ENCODE results near the gene DPP6.

Gene DPP6

GRCh38 chr7:154540596-154540995 is 488.4 kb downstream of the DPP6 start:
- DNase-seq (ENCODE audit: low spot score) = no peak

- DNase-seq (ENCODE audit: low spot score) = no peak
Observed at GRCh38 chr7:154541606-154542005, 489.4 kb downstream of the DPP6 start.

- DNase-seq (ENCODE audit: low spot score) = no peak
Observed at GRCh38 chr7:154546946-154547587, 494.9 kb downstream of the DPP6 start.

DNA sequence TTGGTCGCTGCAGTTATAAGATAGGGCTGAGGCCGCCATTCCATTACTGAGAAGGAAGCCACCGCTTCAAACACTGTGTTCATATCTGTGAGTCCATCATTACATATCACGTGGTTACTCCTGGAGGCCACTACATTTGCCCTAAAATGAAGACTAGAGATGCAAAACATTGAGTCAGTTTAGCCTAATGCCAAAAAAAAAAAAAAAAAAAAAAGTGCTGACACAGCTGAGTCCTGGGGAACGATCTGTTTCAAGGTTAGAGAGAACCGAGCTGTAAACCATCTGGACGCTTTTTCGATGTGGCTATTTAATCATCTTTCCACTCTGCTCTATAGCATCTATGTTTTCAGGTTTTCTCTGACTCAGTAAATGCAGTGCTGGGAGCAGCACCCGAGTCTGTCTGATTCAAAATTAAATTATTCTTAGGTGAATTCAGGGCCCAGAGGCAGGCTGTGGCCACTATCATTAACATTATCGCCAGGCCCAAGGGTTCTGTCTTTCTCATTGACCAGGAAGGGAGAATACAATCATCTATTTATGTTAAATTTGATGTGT is 501.6 kb downstream of the DPP6 start:
- DNase-seq (ENCODE audit: low spot score) = no peak

- no peak for DNase-seq (ENCODE audit: low spot score)
Observed at GRCh38 chr7:154559454-154559853, 507.3 kb downstream of the DPP6 start.

DNA sequence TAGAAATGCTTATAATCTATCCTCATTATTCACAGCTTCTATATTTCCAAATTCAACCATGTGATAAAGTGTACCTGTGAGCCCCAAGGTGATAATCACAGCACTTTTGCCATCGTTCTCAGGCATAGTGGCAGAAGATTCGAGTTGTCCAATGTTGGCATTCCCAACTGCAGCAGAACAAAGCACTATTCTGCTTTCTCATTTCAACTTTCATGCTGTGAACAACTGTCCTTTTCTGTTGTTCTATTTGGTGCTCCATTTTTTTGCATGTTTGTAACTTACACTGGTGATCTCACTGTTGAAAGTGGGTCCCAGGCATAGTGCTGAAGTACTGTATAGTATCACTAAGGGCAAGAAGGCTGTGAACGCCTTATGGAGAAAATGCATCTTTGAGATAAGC is 512.5 kb downstream of the DPP6 start:
- no peak for DNase-seq (ENCODE audit: low spot score)

DNA sequence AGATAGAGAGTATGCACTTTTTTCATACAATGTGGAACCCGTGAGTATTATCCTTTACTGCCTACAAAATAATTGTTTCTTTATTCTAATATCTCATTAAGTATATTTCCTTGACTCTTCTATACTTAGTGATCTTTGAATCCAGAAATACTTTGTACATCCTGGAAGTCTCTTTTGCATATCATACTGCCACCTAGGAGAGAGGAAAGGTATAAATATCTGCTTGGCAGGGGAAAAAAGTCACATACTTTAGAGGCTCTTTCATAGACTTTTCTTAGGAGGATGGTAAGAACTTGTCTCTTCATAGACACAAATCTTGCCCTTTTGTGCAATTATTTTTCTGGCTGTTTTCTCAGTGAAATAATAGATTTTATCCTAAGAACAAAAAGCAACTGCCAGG is 514.7 kb downstream of the DPP6 start:
- DNase-seq (ENCODE audit: low spot score) = no peak

DNA sequence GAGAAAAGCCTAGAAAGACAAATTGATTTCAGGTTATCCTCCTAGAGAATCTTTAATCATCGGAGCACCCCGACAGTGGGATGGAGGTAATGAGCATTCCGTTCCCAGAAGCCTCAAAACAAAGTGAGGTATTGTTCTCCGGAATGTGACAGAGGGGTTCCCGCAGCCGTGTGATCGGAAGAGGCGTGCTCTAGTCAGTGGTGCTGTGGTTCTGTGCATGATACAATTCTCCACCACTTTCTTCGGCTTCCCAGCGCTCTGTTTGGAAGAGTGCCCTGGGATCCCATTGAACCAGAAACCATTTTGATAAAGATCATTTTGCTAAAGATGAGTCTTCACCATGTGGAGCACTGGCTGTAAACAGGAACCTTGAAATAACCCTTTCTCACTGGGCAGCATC is 516.1 kb downstream of the DPP6 start:
- no peak for DNase-seq (ENCODE audit: low spot score)

GRCh38 chr7:154569916-154570315 is 517.7 kb downstream of the DPP6 start:
- no peak for DNase-seq (ENCODE audit: low spot score)

- no peak for DNase-seq (ENCODE audit: low spot score)
Observed at GRCh38 chr7:154571772-154572171, 519.6 kb downstream of the DPP6 start.

GRCh38 chr7:154574235-154574634 is 522.0 kb downstream of the DPP6 start:
- no peak for DNase-seq (ENCODE audit: low spot score)

- no peak for DNase-seq (ENCODE audit: low spot score)
Observed at GRCh38 chr7:154575497-154575896, 523.3 kb downstream of the DPP6 start.

DNA sequence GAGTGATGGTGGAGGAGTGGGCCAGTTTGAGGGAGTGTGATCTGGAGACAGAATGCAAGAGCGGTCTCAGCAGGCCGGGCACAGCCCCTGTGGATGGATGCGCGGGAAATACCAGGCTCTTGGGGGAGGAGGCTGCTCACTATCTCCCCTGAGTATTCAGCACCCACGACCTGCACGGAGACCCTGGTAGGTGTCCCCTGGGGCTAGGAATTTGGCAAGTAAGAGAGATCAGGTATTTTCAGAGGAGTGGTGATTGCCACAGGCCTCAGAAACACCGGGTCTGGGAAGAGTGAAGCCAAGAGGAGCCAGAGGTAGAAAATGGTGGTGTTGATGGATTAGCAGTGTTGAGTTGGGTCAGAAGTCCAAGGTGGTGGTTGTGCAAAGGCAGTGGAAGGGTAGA is 524.4 kb downstream of the DPP6 start:
- DNase-seq (ENCODE audit: low spot score) = no peak

DNA sequence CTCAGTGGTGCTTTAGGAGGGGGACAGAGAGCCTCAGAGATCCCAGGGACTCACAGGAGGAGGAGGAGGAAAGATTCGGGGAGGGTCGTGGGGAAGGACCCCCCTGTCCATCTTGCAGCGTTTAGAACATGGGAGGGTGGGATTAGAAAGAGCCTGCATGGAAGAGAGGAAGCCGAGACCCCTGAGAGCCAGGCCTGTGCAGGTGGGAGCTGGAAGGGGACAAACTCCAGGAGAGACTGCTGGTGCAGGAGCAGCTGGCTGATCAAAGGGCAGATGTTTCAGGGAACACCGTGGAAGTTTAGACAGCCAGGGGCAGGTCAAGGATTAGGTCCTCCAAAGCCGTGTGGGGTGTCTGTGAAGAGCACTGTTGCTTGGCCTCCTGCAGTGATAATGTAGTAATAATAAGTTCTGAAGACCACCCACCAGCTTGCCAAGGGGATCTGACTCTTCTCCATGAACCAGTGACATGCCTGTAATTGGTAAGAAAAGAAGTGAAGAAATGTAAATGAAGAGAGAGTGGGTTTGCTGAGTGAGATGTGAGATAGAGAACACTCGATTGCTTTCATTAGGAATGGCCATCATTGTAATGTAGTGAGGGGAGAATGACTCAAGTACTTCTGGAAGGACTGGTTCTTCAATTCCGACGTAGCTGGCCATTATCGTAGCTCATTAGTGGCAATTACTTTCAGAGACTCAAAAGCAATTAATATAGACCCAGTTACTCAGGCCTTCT is 525.1 kb downstream of the DPP6 start:
- DNase-seq (ENCODE audit: low spot score) = no peak

GRCh38 chr7:154578336-154578735 is 526.1 kb downstream of the DPP6 start:
- no peak for DNase-seq (ENCODE audit: low spot score)

DNA sequence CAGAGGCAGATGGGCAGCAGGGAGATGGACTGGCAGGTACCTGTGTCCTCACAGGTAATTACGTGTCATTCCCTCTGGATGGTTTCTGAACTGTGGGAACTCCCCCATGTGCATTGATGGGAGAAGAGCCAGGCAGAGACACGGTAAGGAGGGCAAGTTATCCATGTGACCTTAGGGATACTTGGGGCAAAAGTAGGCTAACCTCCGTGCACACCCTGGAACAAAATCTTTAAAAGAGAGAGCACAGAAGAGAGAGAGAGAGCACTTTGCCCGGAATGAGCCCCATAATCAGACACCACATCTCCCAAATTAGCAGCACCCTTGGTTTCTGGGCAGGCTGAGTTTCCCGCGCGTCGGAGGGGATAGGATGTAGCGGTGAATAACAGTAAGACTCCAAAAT is 527.5 kb downstream of the DPP6 start:
- no peak for DNase-seq (ENCODE audit: low spot score)

- no peak for DNase-seq (ENCODE audit: low spot score)
Observed at GRCh38 chr7:154581251-154581890, 529.2 kb downstream of the DPP6 start.

GRCh38 chr7:154583454-154583853 is 531.3 kb downstream of the DPP6 start:
- no peak for DNase-seq (ENCODE audit: low spot score)

DNA sequence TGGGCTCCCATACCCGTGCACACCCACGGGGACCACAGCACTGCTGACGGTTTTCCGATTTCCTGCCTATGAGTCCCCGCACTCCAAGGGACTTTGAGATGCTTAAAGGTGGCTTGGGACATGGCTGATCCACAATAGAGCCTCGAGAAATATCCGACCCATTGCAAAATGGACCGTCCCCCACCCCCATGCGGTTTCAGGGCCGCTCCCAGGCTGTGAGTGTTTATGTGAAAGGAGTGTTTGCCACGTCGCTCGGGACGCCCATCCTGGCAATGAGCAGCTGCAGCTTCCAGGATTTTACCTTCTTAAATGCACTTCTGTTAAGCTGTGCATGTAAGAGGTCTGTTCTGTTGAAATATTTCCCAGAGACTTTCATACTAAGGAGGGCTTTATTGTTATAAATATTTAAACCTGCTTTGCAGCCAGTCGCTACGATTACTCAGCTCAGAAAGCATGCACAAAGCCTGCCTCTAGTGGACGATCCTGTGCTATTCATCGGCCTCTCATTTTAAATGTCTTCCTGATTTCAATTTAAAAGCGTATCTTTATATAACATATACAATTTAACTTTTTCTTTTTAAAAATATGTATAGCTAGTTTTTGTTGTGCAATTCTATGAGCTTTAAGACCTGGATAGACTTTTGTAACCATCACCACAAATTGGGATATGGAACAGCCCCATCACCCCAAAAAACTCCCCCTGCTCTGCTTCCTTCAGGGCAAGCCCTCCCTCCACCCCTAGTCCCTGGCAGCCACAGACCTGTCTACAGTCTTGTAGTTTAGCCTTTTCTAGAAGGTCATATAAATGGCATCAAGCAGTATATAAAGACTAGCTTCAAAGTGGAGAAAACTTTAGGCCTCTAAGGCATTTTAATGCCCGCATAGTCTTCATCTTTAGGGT is 532.4 kb downstream of the DPP6 start:
- no peak for DNase-seq (ENCODE audit: low spot score)

DNA sequence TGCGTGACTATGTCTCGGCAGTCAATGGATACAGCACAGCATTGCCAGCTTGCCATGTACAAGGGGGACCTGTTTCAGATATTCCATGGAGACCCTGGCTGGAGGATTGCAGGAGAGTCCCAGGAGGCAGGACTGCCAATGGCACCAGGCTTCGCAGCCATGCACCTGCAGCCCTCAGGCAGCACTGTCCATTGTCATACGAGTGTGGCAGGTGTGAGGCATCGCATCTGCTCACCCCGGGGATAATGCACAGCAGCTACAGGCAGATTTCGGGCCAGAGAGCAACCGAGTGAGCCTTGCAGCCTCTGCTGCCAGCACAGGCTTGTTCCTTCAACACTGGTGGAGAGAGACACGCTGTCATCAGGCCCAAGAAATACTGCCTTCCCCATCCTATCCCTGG is 535.6 kb downstream of the DPP6 start:
- no peak for DNase-seq (ENCODE audit: low spot score)

GRCh38 chr7:154591544-154591943 is 539.3 kb downstream of the DPP6 start:
- DNase-seq (ENCODE audit: low spot score) = no peak

- DNase-seq (ENCODE audit: low spot score) = no peak
Observed at GRCh38 chr7:154592388-154592787, 540.2 kb downstream of the DPP6 start.
